K562 (cell line): Measurements from ENCODE around the gene ARHGAP4. TPM values are rescaled to one million over a fixed set of nuclear protein-coding genes. Genes with fewer than 3 reads are reported as not detected.

Source experiments
- ATAC-seq: fragments of 200-7000 bp; cut with Tn5 transposase; 3 replicates; pipeline ENCODE4 v1.9.1; 2020; ENCODE audit warnings: moderate library complexity
- BruUV-seq: library from RNA; stranded (reverse); fragments of 400-500 nt; replicated peaks from 2 replicates; lab custom pipeline; 2021; lab: Mats Ljungman, UMichigan
- CTCF ChIA-PET: fragments of 300-600 bp; formaldehyde crosslinking; extraction: SDS; loops from one replicate; lab custom pipeline; 2021; ENCODE audit warnings: low intra/inter-chr PET ratio; lab: Yijun Ruan, JAX
- POLR2A ChIA-PET: fragments of 300-600, 350-650 bp; sonication (Branson Sonifier 250); formaldehyde crosslinking; extraction: SDS; loops from one replicate; lab custom pipeline; 2021; ENCODE audit warnings: antibody characterized with exemption, inconsistent platforms; lab: Yijun Ruan, JAX
- DNase-seq, 4 experiments: peaks; one replicate each; pipeline versions ENCODE4 v3.0.0 to v3.0.0-alpha.2; 2011 to 2018; ENCODE audit warnings: low spot score in 3 of 4, mixed read lengths in 3 of 4; ENCODE audit errors: extremely low read depth in 1 of 4
- FAIRE-seq: peaks from 2 replicates; lab custom pipeline; 2011; peaks lifted over from hg19 to GRCh38; lab: Jason Lieb, UNC
- H2AFZ ChIP-seq: 2 replicates; pipeline ENCODE4 v1.6.0; 2011; ENCODE audit warnings: low read depth, low read length, control low read depth, inconsistent platforms
- H3K27ac ChIP-seq: fragments of 200-600 bp; 3 replicates; pipeline ENCODE4 v1.8.0; 2011; ENCODE audit warnings: low read depth, mild to moderate bottlenecking, control low read depth, inconsistent platforms, low read length, moderate library complexity, mixed read lengths; ENCODE audit errors: extremely low read depth
- H3K27me3 ChIP-seq, 2 experiments: fragments of 300-600 bp in 1 of 2; 2 replicates in 1 of 2; 3 replicates in 1 of 2; pipeline versions ENCODE4 v1.6.0 to v1.8.0; 2011; ENCODE audit warnings: inconsistent platforms in 2 of 2, low read length in 2 of 2, mild to moderate bottlenecking in 1 of 2, mixed read lengths in 1 of 2, moderate library complexity in 1 of 2; ENCODE audit not compliant: control insufficient read depth in 2 of 2, insufficient read depth in 2 of 2
- H3K36me3 ChIP-seq: fragments of 300-600 bp; 3 replicates; pipeline ENCODE4 v1.8.0; 2011; ENCODE audit warnings: mild to moderate bottlenecking, low read length, inconsistent platforms; ENCODE audit not compliant: control insufficient read depth, insufficient read depth
- H3K4me1 ChIP-seq, 2 experiments: fragments of 200-600 bp in 1 of 2; replicated peaks in 1 of 2; 2 replicates in 1 of 2; 3 replicates in 1 of 2; pipeline versions ENCODE4 v1.5.1 to v1.8.0; 2011; ENCODE audit warnings: inconsistent platforms in 2 of 2, low read length in 2 of 2, mild to moderate bottlenecking in 1 of 2, mixed read lengths in 1 of 2, moderate library complexity in 1 of 2; ENCODE audit not compliant: control insufficient read depth in 2 of 2, insufficient read depth in 2 of 2
- H3K4me2 ChIP-seq: 2 replicates; pipeline ENCODE4 v1.6.1; 2011; ENCODE audit warnings: low read length, control low read depth, inconsistent platforms, mixed read lengths; ENCODE audit not compliant: insufficient read depth
- H3K4me3 ChIP-seq: fragments of 200-600 bp; sonication (generic), shearing (Covaris generic); 2 replicates; pipeline ENCODE4 v1.5.1; 2016; ENCODE audit warnings: control low read depth, inconsistent platforms
- H3K79me2 ChIP-seq: fragments of 200-600 bp; 3 replicates; pipeline ENCODE4 v1.8.0; 2011; ENCODE audit warnings: low read length, inconsistent platforms; ENCODE audit not compliant: control insufficient read depth, insufficient read depth
- H3K9ac ChIP-seq, 2 experiments: 2 replicates each; pipeline versions ENCODE4 v1.6.0 to v1.6.1; 2011; ENCODE audit warnings: low read depth in 2 of 2, low read length in 2 of 2, control low read depth in 1 of 2, inconsistent platforms in 1 of 2, mild to moderate bottlenecking in 1 of 2, mixed read lengths in 1 of 2; ENCODE audit not compliant: insufficient read depth in 1 of 2
- H3K9me1 ChIP-seq: one replicate; pipeline ENCODE4 v1.6.0; 2011; ENCODE audit warnings: inconsistent platforms, mild to moderate bottlenecking, low read length, moderate library complexity; ENCODE audit not compliant: control insufficient read depth, insufficient read depth
- H3K9me3 ChIP-seq: replicated peaks from 2 replicates; pipeline ENCODE4 v1.5.1; 2011; ENCODE audit warnings: low read depth, low read length, inconsistent platforms; ENCODE audit not compliant: control insufficient read depth, insufficient read depth
- H4K20me1 ChIP-seq: replicated peaks from 2 replicates; pipeline ENCODE4 v1.6.1; 2011; ENCODE audit warnings: low read length, inconsistent platforms, mixed read lengths; ENCODE audit not compliant: control insufficient read depth, insufficient read depth
- AFF4 ChIP-seq: sonication (generic); formaldehyde crosslinking; IDR thresholded peaks from 2 replicates; pipeline ENCODE4 v1.8.0; 2023; ENCODE audit warnings: mild to moderate bottlenecking, missing genetic modification reagents
- CBX8 ChIP-seq: fragments of 200-600 bp; sonication (generic); IDR thresholded peaks from 2 replicates; pipeline ENCODE4 v1.6.1; 2012; ENCODE audit warnings: borderline replicate concordance, mixed run types, low read depth, mild to moderate bottlenecking, moderate library complexity, mixed read lengths, low read length, control low read depth, inconsistent platforms; ENCODE audit not compliant: poor library complexity, severe bottlenecking; ENCODE audit errors: extremely low read depth
- DPF2 ChIP-seq: fragments of 450-650 bp; IDR thresholded peaks from 2 replicates; pipeline ENCODE4 v1.6.1; 2016
- MAX ChIP-seq: sonication (generic); formaldehyde crosslinking; IDR thresholded peaks from 2 replicates; pipeline ENCODE4 v1.9.0; 2022; ENCODE audit warnings: mild to moderate bottlenecking, missing genetic modification reagents
- SNRNP70 ChIP-seq: fragments of 200-400 bp; formaldehyde crosslinking; optimal IDR thresholded peaks from 2 replicates; pipeline ENCODE3; 2017; ENCODE audit warnings: low read depth, low read length
- SP1 ChIP-seq: sonication (generic); formaldehyde crosslinking; IDR thresholded peaks from 2 replicates; pipeline ENCODE4 v1.8.1; 2022; ENCODE audit warnings: mild to moderate bottlenecking, missing genetic modification reagents
- SRSF7 ChIP-seq: fragments of 200-400 bp; formaldehyde crosslinking; optimal IDR thresholded peaks from 2 replicates; pipeline ENCODE3; 2017; ENCODE audit warnings: mild to moderate bottlenecking, low read depth, low read length
- TAF15 ChIP-seq: fragments of 200-400 bp; formaldehyde crosslinking; IDR thresholded peaks from 2 replicates; pipeline ENCODE4 v1.6.1; 2017; ENCODE audit warnings: mild to moderate bottlenecking, low read depth, low read length, moderate library complexity
- ZC3H4 ChIP-seq: sonication (generic); formaldehyde crosslinking; IDR thresholded peaks from 2 replicates; pipeline ENCODE4 v1.9.0; 2021; ENCODE audit warnings: missing genetic modification reagents, borderline replicate concordance
- ZFP91 ChIP-seq: sonication (generic); formaldehyde crosslinking; IDR thresholded peaks from 2 replicates; pipeline ENCODE4 v1.8.0; 2022; ENCODE audit warnings: mild to moderate bottlenecking, missing genetic modification reagents
- ZNF644 ChIP-seq: fragments of 200-800 bp; sonication (Bioruptor generic); IDR thresholded peaks from 2 replicates; pipeline ENCODE4 v1.6.1; 2016; ENCODE audit warnings: low read depth, missing genetic modification characterization, missing compliant biosample characterization
- ZNF76 ChIP-seq: fragments of 250-450 bp; sonication (Bioruptor Pico); IDR thresholded peaks from 2 replicates; pipeline ENCODE4 v1.4.0; 2020; ENCODE audit warnings: mild to moderate bottlenecking, moderate library complexity, borderline replicate concordance
- ZNF764 ChIP-seq: fragments of 250-450 bp; sonication (Bioruptor Pico); IDR thresholded peaks from 2 replicates; pipeline ENCODE4 v1.4.0; 2020; ENCODE audit warnings: low read depth, mild to moderate bottlenecking, moderate library complexity
- WGBS: fragments of 100-300 bp; shearing (Covaris generic); methylation state at CpG from one replicate; pipeline ENCODE4 v1.1.6; 2016; ENCODE audit warnings: low coverage, mixed read lengths; ENCODE audit not compliant: insufficient coverage; ENCODE audit errors: missing lambda C conversion rate; 5-methylcytosine and 5-hydroxymethylcytosine counted together
- in situ Hi-C: fragments of 300-500 bp; cut with MboI; formaldehyde crosslinking; loops from 4 replicates; pipeline ENCODE4 v1.15.0; 2018; ENCODE audit warnings: inconsistent platforms, mixed read lengths
- intact Hi-C: fragments of 100-400 bp; cut with micrococcal nuclease; formaldehyde crosslinking; loops from 2 replicates; pipeline ENCODE4 v1.14.2; 2022
- polyA plus RNA-seq, 8 experiments: library from polyadenylated mRNA; depleted of rRNA in 4 of 8; stranded (reverse) in 5 of 8; unstranded in 3 of 8; fragments of >200 nt; fragmentation: Nextera tagmentation in 2 of 8; fragmentation: Illumina TruSeq in 1 of 8; extraction: Ambion mirVana in 2 of 8; extraction: Trizol in 1 of 8; gene quantifications; 2 replicates each; pipeline versions ENCODE4 v1.2.1 to v1.2.3, GENCODE V29; 2011 to 2014; ENCODE audit warnings: inconsistent platforms in 1 of 8, missing spikeins in 1 of 8
- total RNA-seq, 7 experiments: library from RNA; depleted of rRNA in 6 of 7; stranded (reverse); fragments of >200 nt in 6 of 7; fragmentation: Illumina TruSeq in 2 of 7; extraction: Trizol in 2 of 7; gene quantifications; 2 replicates each; pipeline versions ENCODE4 v1.2.1 to v1.2.3, GENCODE V29; 2011 to 2021; ENCODE audit warnings: low replicate concordance in 1 of 7
- TF ChIP-seq, protein P1 (sequence below): IDR thresholded peaks from 2 replicates; pipeline ENCODE4 v1.6.1; 2011; ENCODE audit not compliant: insufficient read length; ENCODE audit errors: extremely low read depth

The ARHGAP4 gene
- total and polyA plus RNA-seq, 9 of the 15 experiments (the other 6 are each of a cell fraction or from before 2014, with no cell fraction given): 0.30 to 81.8 (median 13.5) TPM

DNA sequence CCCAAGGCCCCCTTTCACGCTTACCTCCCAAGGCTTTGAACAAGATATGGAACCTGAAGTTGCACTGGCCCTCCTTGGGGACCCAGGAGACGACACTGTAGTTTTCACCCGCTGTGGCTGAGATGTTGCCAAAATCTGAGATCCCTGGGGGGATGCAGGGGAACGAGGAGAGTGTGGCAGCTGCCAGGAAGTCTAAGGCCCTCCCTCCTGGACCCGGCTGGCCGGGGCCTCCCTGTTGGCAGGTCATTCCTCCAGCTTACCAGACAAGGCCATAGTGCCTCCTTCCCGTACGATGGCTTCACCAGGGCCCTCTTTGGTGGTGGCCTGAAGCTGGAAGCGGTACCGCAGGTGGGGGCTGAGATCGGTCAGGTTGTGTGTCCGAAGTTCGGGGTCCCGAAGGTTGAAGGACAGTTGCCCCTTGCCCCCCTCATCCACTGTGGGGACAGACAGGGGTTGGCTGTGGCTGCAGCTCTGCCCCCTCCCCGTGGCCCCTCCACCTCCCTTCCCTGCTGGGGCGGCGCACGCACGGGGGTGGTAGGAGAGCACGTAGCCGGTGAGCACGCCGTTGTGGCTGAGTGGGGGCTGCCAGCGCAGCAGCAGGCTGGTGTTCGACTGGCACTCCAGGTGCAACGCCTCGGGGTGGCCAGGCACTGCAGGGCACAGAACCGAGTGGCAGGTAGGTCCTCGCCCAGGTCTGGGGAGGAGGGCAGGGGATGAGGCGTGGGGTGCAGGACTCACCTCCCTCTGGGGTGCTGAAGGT, 61.3 kb downstream of the ARHGAP4 start:
- no peak for FAIRE-seq
- ATAC-seq: no peak
- no peak for DNase-seq
- TF ChIP-seq, protein P1, sequence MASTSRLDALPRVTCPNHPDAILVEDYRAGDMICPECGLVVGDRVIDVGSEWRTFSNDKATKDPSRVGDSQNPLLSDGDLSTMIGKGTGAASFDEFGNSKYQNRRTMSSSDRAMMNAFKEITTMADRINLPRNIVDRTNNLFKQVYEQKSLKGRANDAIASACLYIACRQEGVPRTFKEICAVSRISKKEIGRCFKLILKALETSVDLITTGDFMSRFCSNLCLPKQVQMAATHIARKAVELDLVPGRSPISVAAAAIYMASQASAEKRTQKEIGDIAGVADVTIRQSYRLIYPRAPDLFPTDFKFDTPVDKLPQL: no peak
- no peak for TF ChIP-seq DPF2
- TF ChIP-seq ZFP91 (CRISPR knock-in tag): no peak
- TF ChIP-seq ZNF644: no peak
- no peak for TF ChIP-seq TAF15
- TF ChIP-seq ZNF76 (CRISPR knock-in tag): no peak
- TF ChIP-seq MAX: no peak
- no peak for TF ChIP-seq SP1 (CRISPR knock-in tag)
- no peak for TF ChIP-seq SRSF7
- no peak for TF ChIP-seq ZC3H4 (CRISPR knock-in tag)
- TF ChIP-seq SNRNP70: no peak
- TF ChIP-seq ZNF764: no peak
- TF ChIP-seq CBX8: no peak
- TF ChIP-seq AFF4 (CRISPR knock-in tag): no peak

More for the DNA sequence above, 61.3 kb downstream of the ARHGAP4 start:
- intact Hi-C loops (no loop called here), in situ Hi-C loops (no loop called here)
- Histone ChIP-seq H4K20me1 (0 out of 2 replicates have a peak, but pooled peaks cover 10% of the 10 kb centered on the region), H2AFZ (no peak overlapping the region), H3K9me3 (no peaks in the 10 kb centered on the region), H3K9me1 (no peaks in the 10 kb centered on the region), H3K79me2 (no peaks in the 10 kb centered on the region), H3K4me2 (no peak overlapping the region), H3K36me3 (no peaks in the 10 kb centered on the region), H3K27me3 (peaks cover 17 to 76% of the 10 kb centered on the region in 2 experiments; a peak in 4 of 5 replicates), H3K27ac (no peak overlapping the region), H3K4me3 (no peak overlapping the region), H3K4me1 (peaks cover 0 to 32% of the 10 kb centered on the region in 2 experiments; a peak in 2 of 5 replicates), H3K9ac (no peak overlapping the region)
- 10% methylated on average over 22 of the region's 30 CpGs for WGBS
- CTCF ChIA-PET: no interaction called here
- no TSS peak for BruUV-seq
- POLR2A ChIA-PET: no interaction called here
